ENCODE data around the gene RLBP1.

DNA sequence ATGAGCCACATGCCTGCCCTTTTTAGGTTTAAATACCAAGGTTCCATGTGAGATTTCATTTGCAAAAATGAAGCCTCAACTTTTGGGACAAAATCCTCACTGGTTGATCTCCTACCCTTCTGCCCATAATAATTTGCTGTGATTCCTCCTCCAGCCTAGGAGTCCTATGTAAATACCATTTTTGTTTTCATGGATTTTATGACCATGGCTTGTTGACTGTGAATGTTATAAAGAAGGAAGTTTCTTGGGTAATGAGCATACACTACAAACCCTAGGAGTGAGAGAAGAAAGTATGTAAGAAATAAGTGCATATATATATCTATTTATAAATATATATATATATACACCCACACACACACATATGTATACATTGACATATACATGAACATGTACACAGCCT lies 13.1 kb downstream of the RLBP1 start:
- no peak for TF ChIP-seq POLR2A (IDR thresholded peaks at IDR 0.05; ENCODE audit: low read length)
- TF ChIP-seq GATA1 (IDR thresholded peaks at IDR 0.05; ENCODE audit: low read depth, low read length), result no peak

All from erythroblast (primary cell).